Right lobe of liver (tissue), 6 donors: ENCODE results near the gene TMTC4. TPM values are rescaled to one million over a fixed set of nuclear protein-coding genes. Genes with fewer than 3 reads are reported as not detected.
A peak's percentile ranks its signal among the peaks of the same experiment; 100 is the strongest.

Source experiments
- ATAC-seq, 4 donors: fragments of 200-7000 bp; cut with Tn5 transposase; one replicate each; pipeline ENCODE4 v1.9.1; 2020; ENCODE audit warnings: mild to moderate bottlenecking in 4 of 4, moderate library complexity in 4 of 4
- DNase-seq, 3 donors: peaks; one replicate each; pipeline ENCODE4 v3.0.0-alpha.2; 2020
- H3K27ac ChIP-seq, 3 donors: fragments of 200-600 bp; one replicate each; pipeline ENCODE4 v1.8.0; 2022
- H3K27me3 ChIP-seq, 2 donors: fragments of 200-600 bp; one replicate each; pipeline ENCODE4 v1.8.0; 2022
- H3K36me3 ChIP-seq, 4 donors: fragments of 200-600 bp; sonication (generic) in 1 of 4; one replicate each; pipeline versions ENCODE4 v1.5.1 to v1.8.0; 2017 to 2022; ENCODE audit warnings: control low read depth in 1 of 4
- H3K4me1 ChIP-seq, 4 donors: fragments of 200-600 bp; sonication (generic) in 1 of 4; one replicate each; pipeline versions ENCODE4 v1.5.1 to v1.8.0; 2017 to 2022; ENCODE audit warnings: control low read depth in 1 of 4
- H3K4me3 ChIP-seq, 3 donors: fragments of 200-600 bp; one replicate each; pipeline ENCODE4 v1.8.0; 2022
- H3K9me3 ChIP-seq, 4 donors: fragments of 200-600 bp; sonication (generic) in 1 of 4; one replicate each; pipeline versions ENCODE4 v1.5.1 to v1.8.0; 2017 to 2022; ENCODE audit warnings: control low read depth in 1 of 4
- POLR2A ChIP-seq: fragments of 450-650 bp; IDR thresholded peaks from one replicate; pipeline ENCODE4 v1.6.1; 2017; ENCODE audit warnings: antibody characterized with exemption, mild to moderate bottlenecking
- WGBS: methylation state at CpG from one replicate; pipeline ENCODE4 v1.1.6; 2018; ENCODE audit warnings: low coverage, low lambda C conversion rate; ENCODE audit not compliant: insufficient coverage; ENCODE audit errors: missing lambda C conversion rate; 5-methylcytosine and 5-hydroxymethylcytosine counted together
- intact Hi-C, 2 donors: fragments of 100-400 bp; cut with DNase I; formaldehyde crosslinking; loops; one replicate each; pipeline versions ENCODE4 v1.11.2 to v1.14.1; 2022
- total RNA-seq, 6 experiments: library from RNA; depleted of rRNA in 2 of 6; stranded (reverse); fragments of >200 nt in 2 of 6; fragmentation: NEBNext Ultra II Directional in 3 of 6; extraction: Animal tissue kit (Norgen Biotek cat#: 25700) in 3 of 6; gene quantifications; one replicate each; pipeline versions ENCODE4 v1.1.0 to v1.2.4, GENCODE V29; 2016 to 2023
- TF ChIP-seq, protein P1 (sequence below), 4 donors: fragments of 200-600 bp in 3 of 4; fragments of 450-650 bp in 1 of 4; IDR thresholded peaks; one replicate each; pipeline versions ENCODE4 v1.5.1 to v1.8.0; 2016 to 2022; ENCODE audit warnings: antibody characterized with exemption in 4 of 4, mild to moderate bottlenecking in 2 of 4
- donor health status: DM: no; HTN: yes; CAD: no.
- donor health status: DM: no; HTN: no; CAD: no.
- donor health status: DM: no; HTN: no; CAD: no.
- donor health status: DM: no; HTN: yes; CAD: no.
- donor health status: DM: no; HTN: yes; CAD: no.

TMTC4 gene
- total RNA-seq, 6 experiments from 2014 or later, result 10.7 to 17.9 (median 14.1) TPM

DNA sequence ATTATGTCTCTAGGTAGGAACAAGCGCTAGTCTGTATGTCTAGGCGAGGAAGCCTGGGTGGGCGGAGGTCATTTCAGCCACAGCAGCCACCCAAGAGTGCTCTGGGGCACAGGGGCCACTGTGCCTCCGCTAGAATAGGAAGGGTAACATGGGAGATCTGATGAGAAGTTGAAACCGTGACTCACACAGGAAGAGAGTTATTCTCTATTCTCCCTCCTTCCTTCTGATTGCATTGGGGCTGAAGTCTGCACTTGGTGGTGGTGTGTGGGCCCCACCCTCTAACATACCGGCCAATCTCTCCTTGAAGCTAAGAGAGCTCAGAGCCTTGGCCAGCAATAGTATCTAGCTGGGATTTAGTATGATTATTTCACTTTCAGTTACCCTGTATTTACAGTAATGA, 65.7 kb downstream of the TMTC4 start:
- Histone ChIP-seq H3K4me1 (no peaks in the 10 kb centered on the region), H3K36me3 (no peaks in the 10 kb centered on the region), H3K27ac (no peak overlapping the region), H3K27me3 (no peaks in the 10 kb centered on the region), H3K4me3 (no peak overlapping the region), H3K9me3 (no peaks in the 10 kb centered on the region)
- TF ChIP-seq POLR2A, result no peak
- TF ChIP-seq, protein P1, sequence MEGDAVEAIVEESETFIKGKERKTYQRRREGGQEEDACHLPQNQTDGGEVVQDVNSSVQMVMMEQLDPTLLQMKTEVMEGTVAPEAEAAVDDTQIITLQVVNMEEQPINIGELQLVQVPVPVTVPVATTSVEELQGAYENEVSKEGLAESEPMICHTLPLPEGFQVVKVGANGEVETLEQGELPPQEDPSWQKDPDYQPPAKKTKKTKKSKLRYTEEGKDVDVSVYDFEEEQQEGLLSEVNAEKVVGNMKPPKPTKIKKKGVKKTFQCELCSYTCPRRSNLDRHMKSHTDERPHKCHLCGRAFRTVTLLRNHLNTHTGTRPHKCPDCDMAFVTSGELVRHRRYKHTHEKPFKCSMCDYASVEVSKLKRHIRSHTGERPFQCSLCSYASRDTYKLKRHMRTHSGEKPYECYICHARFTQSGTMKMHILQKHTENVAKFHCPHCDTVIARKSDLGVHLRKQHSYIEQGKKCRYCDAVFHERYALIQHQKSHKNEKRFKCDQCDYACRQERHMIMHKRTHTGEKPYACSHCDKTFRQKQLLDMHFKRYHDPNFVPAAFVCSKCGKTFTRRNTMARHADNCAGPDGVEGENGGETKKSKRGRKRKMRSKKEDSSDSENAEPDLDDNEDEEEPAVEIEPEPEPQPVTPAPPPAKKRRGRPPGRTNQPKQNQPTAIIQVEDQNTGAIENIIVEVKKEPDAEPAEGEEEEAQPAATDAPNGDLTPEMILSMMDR (IDR thresholded peaks at IDR 0.05), result no peak
- ATAC-seq (peak; percentile 29 to 65 (median 56)), DNase-seq (no peak)
- WGBS, result 67% methylated on average over 5 of the region's 6 CpGs
- intact Hi-C loops, result no loop called here

DNA sequence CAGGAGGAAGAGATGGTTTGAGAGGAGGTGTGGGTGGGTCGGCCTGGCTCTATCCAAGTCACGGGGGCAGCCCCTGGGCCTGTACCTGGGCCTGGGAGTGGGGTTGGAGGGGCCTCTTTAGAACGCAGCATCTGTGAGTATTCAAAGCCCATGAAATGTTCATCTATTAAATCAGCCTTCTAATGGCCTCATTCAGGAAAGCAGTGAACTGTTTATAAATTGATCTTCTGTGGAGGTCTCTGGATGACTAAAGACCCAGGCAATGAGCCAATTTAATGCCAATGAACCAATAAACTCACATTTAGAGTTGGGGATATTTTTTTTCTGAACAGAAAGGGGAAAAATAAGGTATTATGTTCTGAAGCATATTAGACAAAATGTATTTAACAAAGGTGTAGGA, 66.1 kb downstream of the TMTC4 start:
- TF ChIP-seq POLR2A, result no peak
- TF ChIP-seq, protein P1 (IDR thresholded peaks at IDR 0.05), result no peak
- H3K27ac ChIP-seq, result no peak overlapping the region
- ATAC-seq (no peak), DNase-seq (no peak)
- H3K4me1 ChIP-seq, result no peaks in the 10 kb centered on the region
- no peak overlapping the region for H3K4me3 ChIP-seq
- H3K36me3 ChIP-seq, result no peaks in the 10 kb centered on the region
- H3K9me3 ChIP-seq, result no peaks in the 10 kb centered on the region
- intact Hi-C loops, result no loop called here
- no peaks in the 10 kb centered on the region for H3K27me3 ChIP-seq
- 87% methylated on average over 3 of the region's 3 CpGs for WGBS

DNA sequence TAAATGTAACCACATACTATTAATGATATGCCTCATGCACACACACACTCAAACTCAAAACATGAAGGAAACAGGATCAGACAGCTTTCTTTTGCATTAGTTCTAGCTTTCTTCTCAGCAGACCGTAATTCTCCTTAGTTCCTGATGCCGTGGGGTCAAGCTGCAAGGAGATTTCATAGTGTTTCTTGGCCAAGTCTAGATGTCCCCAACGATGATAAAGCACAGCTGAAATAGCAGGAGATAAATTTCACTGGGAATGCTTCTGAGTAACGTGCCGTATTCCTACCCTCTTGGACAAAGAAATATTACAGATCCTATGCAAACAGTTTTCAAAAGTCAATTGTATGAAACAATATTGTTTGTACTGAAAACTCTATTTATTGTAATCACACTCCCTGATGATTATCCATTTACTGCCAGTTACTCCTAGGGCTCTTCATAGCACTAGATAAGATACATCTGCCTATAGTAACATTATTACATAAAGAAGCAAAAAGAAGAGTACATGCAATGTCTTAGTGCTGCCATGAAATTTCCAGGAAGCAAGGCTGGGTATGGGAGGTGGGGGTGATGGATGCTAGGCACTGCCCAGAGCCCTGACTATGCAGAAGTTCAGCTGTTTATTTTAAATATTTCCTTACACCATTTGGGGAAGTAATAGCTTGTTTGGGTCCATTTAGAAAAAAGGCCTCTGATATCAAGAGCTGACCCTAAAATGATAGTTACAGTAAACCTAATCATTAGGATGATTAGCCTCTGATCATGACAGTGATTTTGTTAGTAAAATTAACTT, 69.5 kb downstream of the TMTC4 start:
- Histone ChIP-seq H3K27ac (no peak overlapping the region), H3K36me3 (no peaks in the 10 kb centered on the region), H3K27me3 (no peaks in the 10 kb centered on the region), H3K4me1 (peaks cover 0 to 11% (median 0%) of the 10 kb centered on the region in 4 donors), H3K9me3 (no peaks in the 10 kb centered on the region), H3K4me3 (no peak overlapping the region)
- intact Hi-C loops, result no loop called here
- 64% methylated on average over 5 of the region's 5 CpGs for WGBS
- DNase-seq (no peak), ATAC-seq (peak in 2 of 4 donors; percentile 25 to 36)
- TF ChIP-seq, protein P1 (IDR thresholded peaks at IDR 0.05), result no peak
- TF ChIP-seq POLR2A, result no peak

DNA sequence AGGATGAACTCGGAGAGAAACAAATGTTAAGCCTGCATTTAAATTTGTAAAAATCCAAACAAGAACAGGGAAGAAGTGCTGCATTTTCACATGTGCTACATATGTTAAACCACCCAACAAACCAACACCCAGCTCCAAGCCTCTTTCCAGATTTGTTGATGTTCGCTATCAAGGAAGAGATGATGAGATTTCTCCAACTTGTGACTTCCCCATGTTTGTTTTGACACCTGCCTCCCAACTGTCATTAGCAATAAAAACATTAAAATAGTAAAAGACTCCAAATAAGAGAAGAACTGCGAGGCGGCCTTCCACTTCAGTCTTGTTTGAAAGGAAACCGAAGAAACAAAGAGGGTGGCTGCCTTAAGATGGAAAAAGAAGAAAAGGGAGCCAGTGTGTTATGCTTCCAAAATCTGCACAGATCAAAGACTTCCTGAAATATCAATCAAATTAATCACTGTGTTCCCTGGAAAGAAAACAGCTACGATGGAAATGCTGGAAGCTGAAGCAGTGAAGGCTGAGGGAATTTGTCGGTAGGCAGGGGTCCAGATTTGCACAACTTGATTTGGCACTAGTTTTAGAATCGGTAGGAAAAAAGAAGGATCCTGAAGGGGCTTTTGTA, 72.0 kb downstream of the TMTC4 start:
- intact Hi-C loops, result no loop called here
- Histone ChIP-seq H3K9me3 (no peaks in the 10 kb centered on the region), H3K27ac (no peak overlapping the region), H3K27me3 (no peaks in the 10 kb centered on the region), H3K4me1 (peaks cover 0 to 11% (median 0%) of the 10 kb centered on the region in 4 donors), H3K36me3 (no peaks in the 10 kb centered on the region), H3K4me3 (no peak overlapping the region)
- no peak for ATAC-seq
- no peak for DNase-seq
- TF ChIP-seq, protein P1 (IDR thresholded peaks at IDR 0.05), result no peak
- TF ChIP-seq POLR2A, result no peak
- 88% methylated on average over 8 of the region's 8 CpGs for WGBS
